ENCODE data around the gene DUSP16. TPM values are rescaled to one million over a fixed set of nuclear protein-coding genes. Genes with fewer than 3 reads are reported as not detected.

The DUSP16 gene
- total RNA-seq, 4 donors from 2014 or later = 16.1 to 47.0 (median 40.0) TPM

DNA sequence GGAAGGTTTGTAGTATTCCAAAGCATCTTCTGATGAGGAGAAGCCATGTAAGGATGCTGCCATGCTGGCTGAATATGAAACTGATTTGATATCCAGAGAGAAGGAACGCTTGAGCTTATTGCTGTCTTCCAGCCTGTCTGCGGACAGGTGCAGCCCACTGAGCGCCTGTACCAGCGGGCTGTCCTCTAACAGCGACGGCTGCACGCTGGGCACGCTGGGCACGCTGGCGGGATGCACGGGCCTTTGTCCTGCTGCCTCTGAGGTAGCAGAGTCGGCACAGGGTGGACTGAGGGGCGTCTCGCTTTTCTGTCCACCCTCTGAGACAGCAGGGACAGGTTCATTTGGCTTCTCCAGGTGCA, 85.2 kb downstream of the DUSP16 start:
- in situ Hi-C loops (cut with MboI; ENCODE audit: low pct_ligation_motif_present in 1 of 4, low pct_unique_long_range_greater_than_20kb in 1 of 4, low sequenced_read_pairs in 3 of 4) = no loop called here
- Histone ChIP-seq H3K27ac (no peak overlapping the region), H3K36me3 (peaks cover 0 to 30% (median 11%) of the 10 kb centered on the region in 4 donors), H3K4me1 (no peaks in the 10 kb centered on the region), H3K27me3 (no peaks in the 10 kb centered on the region), H3K4me3 (no peak overlapping the region), H3K9me3 (no peaks in the 10 kb centered on the region)
- TF ChIP-seq POLR2A (IDR thresholded peaks at IDR 0.05) (no peak), EP300 (IDR thresholded peaks at IDR 0.05; ENCODE audit: low read depth) (no peak), POLR2AphosphoS5 (IDR thresholded peaks at IDR 0.05) (no peak), CTCF (IDR thresholded peaks at IDR 0.05) (no peak)
- intact Hi-C loops (cut with DNase I; ENCODE audit: low total_unique reads) = no loop called here
- WGBS, 2 donors (ENCODE audit: low coverage in 1 of 2) = 86% methylated on average over 14 of the region's 14 CpGs; no CpG with 5 or more reads in 1 of the 2 donors
- DNase-seq = no peak

DNA sequence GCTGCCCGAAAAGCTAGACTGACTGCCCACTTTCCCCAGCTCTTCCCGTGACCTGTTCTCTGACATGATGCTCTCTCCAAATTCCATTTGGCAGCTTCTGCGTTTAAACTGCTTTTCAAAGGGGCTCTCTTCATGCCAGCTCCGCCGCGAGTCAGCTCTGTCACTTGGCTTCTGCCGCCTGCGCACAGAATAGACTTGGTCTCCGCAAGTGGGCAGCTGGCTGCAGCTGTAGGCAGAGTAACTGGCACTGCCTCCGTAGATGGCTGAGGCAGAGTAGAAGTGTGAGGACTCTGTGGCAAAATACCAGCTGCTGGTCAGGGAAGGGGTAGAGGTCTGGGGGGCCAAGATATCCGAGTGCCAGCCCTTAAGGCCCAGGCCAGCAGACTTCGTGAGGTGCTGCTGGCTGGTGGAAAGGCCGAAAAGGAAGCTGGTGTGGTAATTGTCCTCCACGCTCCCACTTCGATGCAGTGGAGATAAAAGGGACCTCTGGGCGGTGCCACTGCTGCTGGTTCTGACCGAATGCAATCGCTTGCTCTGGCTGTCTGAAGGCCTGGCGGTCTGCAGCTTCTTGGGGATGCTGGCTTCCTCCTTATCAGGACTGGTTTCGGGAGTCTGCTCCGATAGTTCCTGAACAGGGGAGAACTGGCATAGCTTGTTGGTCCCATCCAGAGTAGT, 85.7 kb downstream of the DUSP16 start:
- H3K9me3 ChIP-seq = no peaks in the 10 kb centered on the region
- DNase-seq = no peak
- H3K36me3 ChIP-seq = peaks cover 0 to 27% (median 11%) of the 10 kb centered on the region in 4 donors
- H3K27me3 ChIP-seq = no peaks in the 10 kb centered on the region
- H3K27ac ChIP-seq = no peak overlapping the region
- TF ChIP-seq EP300 (IDR thresholded peaks at IDR 0.05; ENCODE audit: low read depth) = no peak
- TF ChIP-seq CTCF (IDR thresholded peaks at IDR 0.05) = no peak
- no peak for TF ChIP-seq POLR2A (IDR thresholded peaks at IDR 0.05)
- no peak for TF ChIP-seq POLR2AphosphoS5 (IDR thresholded peaks at IDR 0.05)
- intact Hi-C loops (cut with DNase I; ENCODE audit: low total_unique reads) (no loop called here), in situ Hi-C loops (cut with MboI; ENCODE audit: low pct_ligation_motif_present in 1 of 4, low pct_unique_long_range_greater_than_20kb in 1 of 4, low sequenced_read_pairs in 3 of 4) (no loop called here)
- no peak overlapping the region for H3K4me3 ChIP-seq
- no peaks in the 10 kb centered on the region for H3K4me1 ChIP-seq
- 96% methylated on average over 21 of the region's 21 CpGs; no CpG with 5 or more reads in 1 of the 2 donors for WGBS, 2 donors (ENCODE audit: low coverage in 1 of 2)

- peak overlapping the region; percentile 12 to 49 (median 38) for H3K27ac ChIP-seq
- intact Hi-C loops (cut with DNase I; ENCODE audit: low total_unique reads) (no loop called here), in situ Hi-C loops (cut with MboI; ENCODE audit: low pct_ligation_motif_present in 1 of 4, low pct_unique_long_range_greater_than_20kb in 1 of 4, low sequenced_read_pairs in 3 of 4) (no loop called here)
- H3K9me3 ChIP-seq = no peaks in the 10 kb centered on the region
- TF ChIP-seq POLR2A (IDR thresholded peaks at IDR 0.05) (peak; percentile 15), CTCF (IDR thresholded peaks at IDR 0.05) (no peak), POLR2AphosphoS5 (IDR thresholded peaks at IDR 0.05) (peak in 1 of 3 donors; percentile 35)
- no peak overlapping the region for H3K4me3 ChIP-seq
- peaks cover 0 to 22% (median 10%) of the 10 kb centered on the region in 4 donors for H3K36me3 ChIP-seq
- H3K4me1 ChIP-seq = no peaks in the 10 kb centered on the region
- DNase-seq = no peak
- WGBS, 2 donors (ENCODE audit: low coverage in 1 of 2) = 65 to 76% methylated on average over 10 to 15 of the region's 15 CpGs
- no peaks in the 10 kb centered on the region for H3K27me3 ChIP-seq
Measured at GRCh38 chr12:12474931-12475795, 87.5 kb downstream of the DUSP16 start.

GRCh38 chr12:12474471-12474928, 88.2 kb downstream of the DUSP16 start:
- no peak for DNase-seq
- intact Hi-C loops (cut with DNase I; ENCODE audit: low total_unique reads) (no loop called here), in situ Hi-C loops (cut with MboI; ENCODE audit: low pct_ligation_motif_present in 1 of 4, low pct_unique_long_range_greater_than_20kb in 1 of 4, low sequenced_read_pairs in 3 of 4) (no loop called here)
- Histone ChIP-seq H3K9me3 (no peaks in the 10 kb centered on the region), H3K27ac (peak overlapping the region in 2 of 4 donors; percentile 43 to 49), H3K27me3 (no peaks in the 10 kb centered on the region), H3K4me1 (no peaks in the 10 kb centered on the region), H3K36me3 (peaks cover 0 to 22% (median 9%) of the 10 kb centered on the region in 4 donors), H3K4me3 (no peak overlapping the region)
- TF ChIP-seq EP300 (IDR thresholded peaks at IDR 0.05; ENCODE audit: low read depth) (no peak), CTCF (IDR thresholded peaks at IDR 0.05) (no peak), POLR2A (IDR thresholded peaks at IDR 0.05) (no peak), POLR2AphosphoS5 (IDR thresholded peaks at IDR 0.05) (no peak)
- WGBS, 2 donors (ENCODE audit: low coverage in 1 of 2) = 53 to 67% methylated on average over 2 to 8 of the region's 8 CpGs

All from transverse colon (tissue), 4 donors.